ENCODE measurements around the gene B4GALT6.

GRCh38 chr18:31697351-31698298, 13.2 kb upstream of the B4GALT6 start:
- no peak for TF ChIP-seq POLR2AphosphoS5 (IDR thresholded peaks at IDR 0.05)
- no peak for TF ChIP-seq EZH2 (IDR thresholded peaks at IDR 0.05; ENCODE audit: borderline replicate concordance, insufficient read depth, low read length, poor library complexity, severe bottlenecking)
- TF ChIP-seq EP300 (conservative IDR thresholded peaks at IDR 0.05; ENCODE audit: poor library complexity, severe bottlenecking), result no peak
- TF ChIP-seq CTCF (IDR thresholded peaks at IDR 0.05; ENCODE audit: poor library complexity, severe bottlenecking), result no peak
- TF ChIP-seq TAF1 (IDR thresholded peaks at IDR 0.05; ENCODE audit: low read depth), result no peak
